ENCODE measurements around the gene SLC2A9. TPM values are rescaled to one million over a fixed set of nuclear protein-coding genes. Genes with fewer than 3 reads are reported as not detected.

Gene SLC2A9
- polyA plus RNA-seq, 2 of the 4 experiments (the other 2 are of a cell fraction): 0.62 to 0.70 TPM

DNA sequence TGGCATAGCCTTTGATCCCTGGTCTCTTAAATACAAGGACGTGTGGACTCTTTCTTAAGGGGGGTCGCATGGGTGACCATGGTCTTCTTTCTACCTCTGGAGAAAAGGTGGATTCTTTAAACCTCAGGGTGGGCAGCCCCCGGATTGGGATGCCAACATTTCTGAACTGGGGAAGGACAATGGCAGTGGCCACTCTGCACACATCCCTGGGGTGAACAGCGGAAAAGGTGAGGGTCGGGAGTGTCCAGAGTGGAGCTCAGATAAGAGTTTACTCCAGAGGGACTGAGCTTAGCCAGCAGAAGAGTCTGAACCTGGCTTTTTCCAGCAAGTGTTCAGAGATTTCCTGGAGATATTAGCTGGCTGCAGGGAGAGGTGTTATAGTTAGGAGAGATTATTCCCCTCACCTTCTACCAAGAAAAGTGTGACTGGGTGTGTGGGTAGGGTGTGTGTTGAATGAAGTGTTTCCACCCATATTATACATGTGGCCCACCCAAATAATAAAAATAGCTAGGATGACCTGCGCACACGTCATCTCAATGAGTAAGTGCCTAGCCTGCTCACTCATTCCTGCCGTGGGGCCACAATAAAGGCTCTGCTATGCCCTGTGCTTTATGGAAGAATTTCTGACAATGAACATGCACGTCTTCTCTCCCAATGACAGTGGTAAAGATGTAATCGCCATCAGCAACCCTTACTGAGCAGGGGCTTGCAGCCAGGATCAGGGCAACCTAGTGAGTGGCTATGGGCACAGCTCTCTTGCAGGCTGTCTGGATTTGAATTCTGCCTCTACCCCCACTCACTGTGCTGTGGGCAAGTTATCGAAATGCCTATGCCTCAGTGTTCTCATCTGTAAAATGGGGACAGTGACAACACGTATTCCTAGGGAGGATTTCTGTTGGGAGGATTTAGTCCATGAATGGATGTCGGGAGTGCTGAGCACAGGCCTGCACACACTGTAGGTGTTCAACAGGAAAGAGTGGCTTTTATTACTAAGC, 76.6 kb downstream of the SLC2A9 start:
- no peak for DNase-seq (ENCODE audit: low read depth in 1 of 2, low spot score in 1 of 2)
- ATAC-seq: no peak
- CTCF ChIA-PET: no interaction called here
- no peaks in the 10 kb centered on the region for H3K9me3 ChIP-seq
- TF ChIP-seq NFE2L2 (conservative IDR thresholded peaks at IDR 0.05; ENCODE audit: low read length): no peak
- TF ChIP-seq, protein P1, sequence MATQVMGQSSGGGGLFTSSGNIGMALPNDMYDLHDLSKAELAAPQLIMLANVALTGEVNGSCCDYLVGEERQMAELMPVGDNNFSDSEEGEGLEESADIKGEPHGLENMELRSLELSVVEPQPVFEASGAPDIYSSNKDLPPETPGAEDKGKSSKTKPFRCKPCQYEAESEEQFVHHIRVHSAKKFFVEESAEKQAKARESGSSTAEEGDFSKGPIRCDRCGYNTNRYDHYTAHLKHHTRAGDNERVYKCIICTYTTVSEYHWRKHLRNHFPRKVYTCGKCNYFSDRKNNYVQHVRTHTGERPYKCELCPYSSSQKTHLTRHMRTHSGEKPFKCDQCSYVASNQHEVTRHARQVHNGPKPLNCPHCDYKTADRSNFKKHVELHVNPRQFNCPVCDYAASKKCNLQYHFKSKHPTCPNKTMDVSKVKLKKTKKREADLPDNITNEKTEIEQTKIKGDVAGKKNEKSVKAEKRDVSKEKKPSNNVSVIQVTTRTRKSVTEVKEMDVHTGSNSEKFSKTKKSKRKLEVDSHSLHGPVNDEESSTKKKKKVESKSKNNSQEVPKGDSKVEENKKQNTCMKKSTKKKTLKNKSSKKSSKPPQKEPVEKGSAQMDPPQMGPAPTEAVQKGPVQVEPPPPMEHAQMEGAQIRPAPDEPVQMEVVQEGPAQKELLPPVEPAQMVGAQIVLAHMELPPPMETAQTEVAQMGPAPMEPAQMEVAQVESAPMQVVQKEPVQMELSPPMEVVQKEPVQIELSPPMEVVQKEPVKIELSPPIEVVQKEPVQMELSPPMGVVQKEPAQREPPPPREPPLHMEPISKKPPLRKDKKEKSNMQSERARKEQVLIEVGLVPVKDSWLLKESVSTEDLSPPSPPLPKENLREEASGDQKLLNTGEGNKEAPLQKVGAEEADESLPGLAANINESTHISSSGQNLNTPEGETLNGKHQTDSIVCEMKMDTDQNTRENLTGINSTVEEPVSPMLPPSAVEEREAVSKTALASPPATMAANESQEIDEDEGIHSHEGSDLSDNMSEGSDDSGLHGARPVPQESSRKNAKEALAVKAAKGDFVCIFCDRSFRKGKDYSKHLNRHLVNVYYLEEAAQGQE (IDR thresholded peaks at IDR 0.05): no peak
- TF ChIP-seq SREBF2 (IDR thresholded peaks at IDR 0.05): no peak
- TF ChIP-seq KDM5A (IDR thresholded peaks at IDR 0.05): no peak
- no peak for TF ChIP-seq HOXA7 (CRISPR knock-in tag; IDR thresholded peaks at IDR 0.05)
- TF ChIP-seq RCOR1 (IDR thresholded peaks at IDR 0.05; ENCODE audit: low read depth, low read length): no peak
- TF ChIP-seq EHMT2 (IDR thresholded peaks at IDR 0.05; ENCODE audit: low read depth): no peak
- TF ChIP-seq HDAC2 (IDR thresholded peaks at IDR 0.05): no peak
- no peak for TF ChIP-seq ZFP36 (IDR thresholded peaks at IDR 0.05; ENCODE audit: borderline replicate concordance, partially characterized antibody)
- no peak for TF ChIP-seq RARB (CRISPR knock-in tag; IDR thresholded peaks at IDR 0.05)
- no peak for TF ChIP-seq POLR2AphosphoS2 (conservative IDR thresholded peaks at IDR 0.05; ENCODE audit: low read length)
- TF ChIP-seq, protein P2, sequence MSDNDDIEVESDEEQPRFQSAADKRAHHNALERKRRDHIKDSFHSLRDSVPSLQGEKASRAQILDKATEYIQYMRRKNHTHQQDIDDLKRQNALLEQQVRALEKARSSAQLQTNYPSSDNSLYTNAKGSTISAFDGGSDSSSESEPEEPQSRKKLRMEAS (IDR thresholded peaks at IDR 0.05): no peak
- TF ChIP-seq RFX5 (IDR thresholded peaks at IDR 0.05): no peak
- no peak for TF ChIP-seq NR3C1 (IDR thresholded peaks at IDR 0.05)
- no peak for TF ChIP-seq HEYL (CRISPR knock-in tag; IDR thresholded peaks at IDR 0.05)
- H3K4me3 ChIP-seq: no peak overlapping the region
- H3K4me1 ChIP-seq: no peaks in the 10 kb centered on the region
- no peak overlapping the region for H3K27ac ChIP-seq
- WGBS (ENCODE audit: missing lambda C conversion rate): 53% methylated on average over 13 of the region's 13 CpGs
- no peak for FAIRE-seq
- H3K4me2 ChIP-seq: no peak overlapping the region
- POLR2A ChIA-PET: no interaction called here

DNA sequence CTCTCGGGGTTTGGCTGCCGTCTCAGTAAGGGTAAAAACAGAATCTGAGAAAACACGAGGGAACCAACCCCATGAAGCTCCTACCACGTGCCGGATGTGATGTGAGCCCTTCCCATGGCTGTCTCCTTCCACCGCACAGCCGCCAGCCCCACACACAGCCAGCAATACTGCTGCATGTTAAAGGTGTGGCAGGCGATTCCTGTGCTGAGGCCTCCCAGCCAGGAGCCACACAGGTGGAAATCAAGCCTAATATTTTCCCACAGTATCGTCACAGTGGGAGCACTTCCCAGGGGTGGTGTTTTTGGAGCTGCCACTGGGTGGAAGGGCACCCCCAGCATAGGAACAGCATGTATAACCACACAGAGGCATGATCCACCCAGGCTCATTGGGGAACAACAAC, 77.5 kb downstream of the SLC2A9 start:
- FAIRE-seq (no peak), DNase-seq (ENCODE audit: low read depth in 1 of 2, low spot score in 1 of 2) (no peak), ATAC-seq (no peak)
- 60% methylated on average over 9 of the region's 9 CpGs for WGBS (ENCODE audit: missing lambda C conversion rate)
- Histone ChIP-seq H3K9me3 (no peaks in the 10 kb centered on the region), H3K4me3 (no peak overlapping the region), H3K27ac (no peak overlapping the region), H3K4me1 (no peaks in the 10 kb centered on the region), H3K4me2 (no peak overlapping the region)
- POLR2A ChIA-PET: no interaction called here
- CTCF ChIA-PET: no interaction called here
- TF ChIP-seq HDAC2 (IDR thresholded peaks at IDR 0.05): no peak
- no peak for TF ChIP-seq SMC3 (IDR thresholded peaks at IDR 0.05)
- no peak for TF ChIP-seq HOXA7 (CRISPR knock-in tag; IDR thresholded peaks at IDR 0.05)

GRCh38 chr4:9942921-9943600, 78.2 kb downstream of the SLC2A9 start:
- POLR2A ChIA-PET: no interaction called here
- CTCF ChIA-PET: no interaction called here
- DNase-seq (ENCODE audit: low read depth in 1 of 2, low spot score in 1 of 2) (no peak), ATAC-seq (no peak), FAIRE-seq (no peak)
- no peak overlapping the region for H3K4me3 ChIP-seq
- no peaks in the 10 kb centered on the region for H3K4me1 ChIP-seq
- TF ChIP-seq SREBF2 (IDR thresholded peaks at IDR 0.05): no peak
- TF ChIP-seq, protein P3, sequence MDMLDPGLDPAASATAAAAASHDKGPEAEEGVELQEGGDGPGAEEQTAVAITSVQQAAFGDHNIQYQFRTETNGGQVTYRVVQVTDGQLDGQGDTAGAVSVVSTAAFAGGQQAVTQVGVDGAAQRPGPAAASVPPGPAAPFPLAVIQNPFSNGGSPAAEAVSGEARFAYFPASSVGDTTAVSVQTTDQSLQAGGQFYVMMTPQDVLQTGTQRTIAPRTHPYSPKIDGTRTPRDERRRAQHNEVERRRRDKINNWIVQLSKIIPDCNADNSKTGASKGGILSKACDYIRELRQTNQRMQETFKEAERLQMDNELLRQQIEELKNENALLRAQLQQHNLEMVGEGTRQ (IDR thresholded peaks at IDR 0.05): no peak
- TF ChIP-seq RCOR1 (IDR thresholded peaks at IDR 0.05; ENCODE audit: low read depth, low read length): no peak
- TF ChIP-seq CHD4 (IDR thresholded peaks at IDR 0.05; ENCODE audit: borderline replicate concordance): no peak
- TF ChIP-seq, protein P4, sequence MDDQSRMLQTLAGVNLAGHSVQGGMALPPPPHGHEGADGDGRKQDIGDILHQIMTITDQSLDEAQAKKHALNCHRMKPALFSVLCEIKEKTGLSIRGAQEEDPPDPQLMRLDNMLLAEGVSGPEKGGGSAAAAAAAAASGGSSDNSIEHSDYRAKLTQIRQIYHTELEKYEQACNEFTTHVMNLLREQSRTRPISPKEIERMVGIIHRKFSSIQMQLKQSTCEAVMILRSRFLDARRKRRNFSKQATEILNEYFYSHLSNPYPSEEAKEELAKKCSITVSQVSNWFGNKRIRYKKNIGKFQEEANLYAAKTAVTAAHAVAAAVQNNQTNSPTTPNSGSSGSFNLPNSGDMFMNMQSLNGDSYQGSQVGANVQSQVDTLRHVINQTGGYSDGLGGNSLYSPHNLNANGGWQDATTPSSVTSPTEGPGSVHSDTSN (IDR thresholded peaks at IDR 0.05): no peak
- TF ChIP-seq CBX8 (IDR thresholded peaks at IDR 0.05): no peak
- TF ChIP-seq SMC3 (IDR thresholded peaks at IDR 0.05): no peak
- TF ChIP-seq, protein P5, sequence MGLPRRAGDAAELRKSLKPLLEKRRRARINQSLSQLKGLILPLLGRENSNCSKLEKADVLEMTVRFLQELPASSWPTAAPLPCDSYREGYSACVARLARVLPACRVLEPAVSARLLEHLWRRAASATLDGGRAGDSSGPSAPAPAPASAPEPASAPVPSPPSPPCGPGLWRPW (IDR thresholded peaks at IDR 0.05): no peak
- TF ChIP-seq KDM5A (IDR thresholded peaks at IDR 0.05): no peak
- no peak for TF ChIP-seq HEYL (CRISPR knock-in tag; IDR thresholded peaks at IDR 0.05)
- TF ChIP-seq NR3C1 (IDR thresholded peaks at IDR 0.05): no peak
- no peak for TF ChIP-seq TFCP2L1 (CRISPR knock-in tag; IDR thresholded peaks at IDR 0.05)
- no peak for TF ChIP-seq ESRRA (IDR thresholded peaks at IDR 0.05; ENCODE audit: borderline replicate concordance, low read length)
- TF ChIP-seq MAFK (IDR thresholded peaks at IDR 0.05; ENCODE audit: partially characterized antibody): no peak
- TF ChIP-seq ZSCAN20 (CRISPR knock-in tag; IDR thresholded peaks at IDR 0.05): no peak
- TF ChIP-seq CBX2 (IDR thresholded peaks at IDR 0.05; ENCODE audit: borderline replicate concordance, low read depth): no peak
- TF ChIP-seq HOXA7 (CRISPR knock-in tag; IDR thresholded peaks at IDR 0.05): no peak
- TF ChIP-seq POLR2A (IDR thresholded peaks at IDR 0.05; ENCODE audit: low read length): no peak
- TF ChIP-seq EHF (CRISPR knock-in tag; IDR thresholded peaks at IDR 0.05): no peak
- no peak overlapping the region for H3K4me2 ChIP-seq
- H3K9me3 ChIP-seq: no peaks in the 10 kb centered on the region
- no peak overlapping the region for H3K27ac ChIP-seq
- WGBS (ENCODE audit: missing lambda C conversion rate): 60% methylated on average over 10 of the region's 10 CpGs

Data from A549 (cell line).